IMR-90 (cell line): Measurements from ENCODE around the gene PXMP2. TPM values are rescaled to one million over a fixed set of nuclear protein-coding genes. Genes with fewer than 3 reads are reported as not detected.

Experiments
- ATAC-seq: fragments of 200-7000 bp; cut with Tn5 transposase; 2 replicates; pipeline ENCODE4 v1.9.1; 2020; ENCODE audit warnings: low read depth, mild to moderate bottlenecking, moderate library complexity
- BruUV-seq: library from RNA; stranded (reverse); fragments of 400-500 nt; replicated peaks from 2 replicates; lab custom pipeline; 2021; lab: Mats Ljungman, UMichigan
- CTCF ChIA-PET: fragments of 300-600 bp; formaldehyde crosslinking; extraction: SDS; loops from one replicate; lab custom pipeline; 2021; ENCODE audit warnings: antibody characterized with exemption; lab: Yijun Ruan, JAX
- POLR2A ChIA-PET: fragments of 300-600 bp; sonication (Branson Sonifier 250); formaldehyde crosslinking; loops from one replicate; lab custom pipeline; 2022; ENCODE audit warnings: antibody characterized with exemption; ENCODE audit not compliant: unreplicated experiment; lab: Charles Lee
- DNase-seq: peaks from one replicate; pipeline ENCODE4 v3.0.0; 2013
- H2AFZ ChIP-seq: replicated peaks from 2 replicates; pipeline ENCODE3; 2013; ENCODE audit warnings: low read length, mild to moderate bottlenecking; ENCODE audit not compliant: poor library complexity
- H2AK5ac ChIP-seq: 2 replicates; pipeline ENCODE4 v1.6.1; 2013; ENCODE audit warnings: low read depth, low read length, inconsistent platforms
- H2AK9ac ChIP-seq: replicated peaks from 2 replicates; pipeline ENCODE3; 2013; ENCODE audit warnings: mild to moderate bottlenecking, low read depth, low read length, moderate library complexity; ENCODE audit not compliant: poor library complexity
- H2BK120ac ChIP-seq: 2 replicates; pipeline ENCODE4 v1.6.1; 2013; ENCODE audit warnings: low read depth, low read length, inconsistent platforms
- H2BK15ac ChIP-seq: 3 replicates; pipeline ENCODE4 v1.6.1; 2013; ENCODE audit warnings: low read depth, low read length, inconsistent platforms
- H2BK20ac ChIP-seq: 2 replicates; pipeline ENCODE4 v1.6.1; 2013; ENCODE audit warnings: low read depth, mild to moderate bottlenecking, inconsistent platforms, low read length, moderate library complexity
- H2BK5ac ChIP-seq: 2 replicates; pipeline ENCODE4 v1.6.1; 2013; ENCODE audit warnings: mild to moderate bottlenecking, low read depth, low read length, inconsistent platforms; ENCODE audit not compliant: poor library complexity, severe bottlenecking
- H3K14ac ChIP-seq: replicated peaks from 2 replicates; pipeline ENCODE4 v1.6.1; 2013; ENCODE audit warnings: low read depth, low read length, inconsistent platforms
- H3K18ac ChIP-seq: 2 replicates; pipeline ENCODE4 v1.6.1; 2013; ENCODE audit warnings: low read depth, low read length, control low read depth
- H3K23ac ChIP-seq: 2 replicates; pipeline ENCODE4 v1.6.1; 2013; ENCODE audit warnings: low read depth, low read length, inconsistent platforms
- H3K27ac ChIP-seq: 2 replicates; pipeline ENCODE4 v1.5.1; 2013; ENCODE audit warnings: mild to moderate bottlenecking, control low read depth, low read length; ENCODE audit not compliant: insufficient read depth
- H3K27me3 ChIP-seq: 2 replicates; pipeline ENCODE4 v1.6.1; 2013; ENCODE audit warnings: low read length; ENCODE audit not compliant: control insufficient read depth, insufficient read depth
- H3K36me3 ChIP-seq: 2 replicates; pipeline ENCODE4 v1.6.1; 2013; ENCODE audit warnings: low read length, mixed read lengths; ENCODE audit not compliant: control insufficient read depth, insufficient read depth
- H3K4ac ChIP-seq: 2 replicates; pipeline ENCODE4 v1.6.1; 2013; ENCODE audit warnings: low read depth, low read length, inconsistent platforms
- H3K4me1 ChIP-seq: 2 replicates; pipeline ENCODE4 v1.6.1; 2013; ENCODE audit warnings: low read length, mixed read lengths; ENCODE audit not compliant: control insufficient read depth, insufficient read depth
- H3K4me2 ChIP-seq: 2 replicates; pipeline ENCODE4 v1.6.1; 2013; ENCODE audit warnings: low read depth, mild to moderate bottlenecking, control low read depth, low read length, moderate library complexity
- H3K4me3 ChIP-seq: 2 replicates; pipeline ENCODE4 v1.5.1; 2013; ENCODE audit warnings: low read depth, mild to moderate bottlenecking, control low read depth, low read length, moderate library complexity; ENCODE audit not compliant: insufficient read depth
- H3K56ac ChIP-seq: 2 replicates; pipeline ENCODE4 v1.6.1; 2013; ENCODE audit warnings: low read length, inconsistent platforms; ENCODE audit not compliant: insufficient read depth; ENCODE audit errors: extremely low read depth
- H3K79me1 ChIP-seq, 2 experiments: 2 replicates each; pipeline ENCODE4 v1.6.1; 2013; ENCODE audit warnings: low read length in 2 of 2, inconsistent platforms in 1 of 2, low read depth in 1 of 2
- H3K9ac ChIP-seq: 2 replicates; pipeline ENCODE4 v1.6.1; 2013; ENCODE audit warnings: low read depth, low read length, control low read depth
- H3K9me1 ChIP-seq: 2 replicates; pipeline ENCODE4 v1.6.1; 2013; ENCODE audit warnings: low read length, inconsistent platforms; ENCODE audit not compliant: insufficient read depth
- H3K9me3 ChIP-seq: 2 replicates; pipeline ENCODE4 v1.6.1; 2013; ENCODE audit warnings: low read length; ENCODE audit not compliant: control insufficient read depth, insufficient read depth
- H4K20me1 ChIP-seq: 2 replicates; pipeline ENCODE4 v1.6.1; 2013; ENCODE audit warnings: low read length, inconsistent platforms; ENCODE audit not compliant: insufficient read depth
- H4K5ac ChIP-seq: 2 replicates; pipeline ENCODE4 v1.6.1; 2013; ENCODE audit warnings: mild to moderate bottlenecking, low read depth, low read length, control low read depth
- H4K8ac ChIP-seq, 2 experiments: 2 replicates each; pipeline ENCODE4 v1.6.1; 2013; ENCODE audit warnings: low read depth in 2 of 2, low read length in 2 of 2, control low read depth in 1 of 2, inconsistent platforms in 1 of 2
- H4K91ac ChIP-seq: 2 replicates; pipeline ENCODE4 v1.6.1; 2013; ENCODE audit warnings: low read depth, low read length, inconsistent platforms; ENCODE audit not compliant: insufficient read depth
- CEBPB ChIP-seq: IDR thresholded peaks from 2 replicates; pipeline ENCODE4 v1.6.1; 2012; ENCODE audit warnings: low read depth, low read length, improper control_type of control experiment
- CHD1 ChIP-seq: IDR thresholded peaks from 2 replicates; pipeline ENCODE4 v1.6.1; 2012; ENCODE audit warnings: low read depth, low read length, improper control_type of control experiment
- MAFK ChIP-seq: IDR thresholded peaks from 2 replicates; pipeline ENCODE4 v1.6.1; 2012; ENCODE audit warnings: low read depth, low read length, improper control_type of control experiment
- MXI1 ChIP-seq: IDR thresholded peaks from 2 replicates; pipeline ENCODE4 v1.6.1; 2012; ENCODE audit warnings: low read depth, mild to moderate bottlenecking, low read length, moderate library complexity, borderline replicate concordance
- RAD21 ChIP-seq: IDR thresholded peaks from 2 replicates; pipeline ENCODE4 v1.6.1; 2012; ENCODE audit warnings: low read length, improper control_type of control experiment
- RCOR1 ChIP-seq: IDR thresholded peaks from 2 replicates; pipeline ENCODE4 v1.6.1; 2012; ENCODE audit warnings: mild to moderate bottlenecking, low read length, improper control_type of control experiment; ENCODE audit not compliant: insufficient replicate concordance
- SMC3 ChIP-seq: fragments of 150-350 bp; IDR thresholded peaks from 2 replicates; pipeline ENCODE4 v1.6.1; 2016; ENCODE audit warnings: low read depth, mild to moderate bottlenecking, antibody characterized with exemption, low read length, moderate library complexity
- WGBS, 2 experiments: methylation state at CpG; one replicate each; pipeline versions ENCODE4 v1.1.5 to v1.1.7; 2013; ENCODE audit warnings: missing lambda C conversion rate in 2 of 2; ENCODE audit not compliant: insufficient read length in 1 of 2; ENCODE audit errors: extremely low coverage in 2 of 2; 5-methylcytosine and 5-hydroxymethylcytosine counted together
- dilution Hi-C: fragments of 300-500 bp; cut with HindIII; formaldehyde crosslinking; loops from one replicate; pipeline ENCODE4 v1.14.3; 2018; ENCODE audit warnings: low sequenced_read_pairs; ENCODE audit not compliant: unreplicated experiment
- in situ Hi-C: fragments of 300-500 bp; cut with MboI; formaldehyde crosslinking; loops from 3 replicates; pipeline ENCODE4 v1.14.3; 2019; ENCODE audit warnings: low sequenced_read_pairs, inconsistent platforms, mixed read lengths
- intact Hi-C: fragments of 100-400 bp; cut with micrococcal nuclease; formaldehyde crosslinking; loops from 2 replicates; pipeline ENCODE4 v1.10.0; 2022
- polyA plus RNA-seq, 3 experiments: library from polyadenylated mRNA; depleted of rRNA; stranded (reverse); fragments of >200 nt; gene quantifications; 2 replicates each; pipeline ENCODE4 v1.2.3, GENCODE V29; 2012; ENCODE audit warnings: low replicate concordance in 1 of 3
- total RNA-seq: library from RNA; depleted of rRNA; stranded (reverse); fragments of >200 nt; gene quantifications from 2 replicates; pipeline ENCODE4 v1.2.3, GENCODE V29; 2012
- TF ChIP-seq, protein P1 (sequence below): fragments of 150-350 bp; IDR thresholded peaks from 2 replicates; pipeline ENCODE4 v1.6.1; 2017; ENCODE audit warnings: mild to moderate bottlenecking, antibody characterized with exemption, low read length, low read depth
- TF ChIP-seq, protein P2 (sequence below): conservative IDR thresholded peaks from 2 replicates; pipeline ENCODE4 v1.5.1; 2012; ENCODE audit warnings: mild to moderate bottlenecking, low read depth, low read length, improper control_type of control experiment

Gene PXMP2
- total and polyA plus RNA-seq, 2 of the 4 experiments (the other 2 are of a cell fraction), result 10.9 to 20.1 TPM

DNA sequence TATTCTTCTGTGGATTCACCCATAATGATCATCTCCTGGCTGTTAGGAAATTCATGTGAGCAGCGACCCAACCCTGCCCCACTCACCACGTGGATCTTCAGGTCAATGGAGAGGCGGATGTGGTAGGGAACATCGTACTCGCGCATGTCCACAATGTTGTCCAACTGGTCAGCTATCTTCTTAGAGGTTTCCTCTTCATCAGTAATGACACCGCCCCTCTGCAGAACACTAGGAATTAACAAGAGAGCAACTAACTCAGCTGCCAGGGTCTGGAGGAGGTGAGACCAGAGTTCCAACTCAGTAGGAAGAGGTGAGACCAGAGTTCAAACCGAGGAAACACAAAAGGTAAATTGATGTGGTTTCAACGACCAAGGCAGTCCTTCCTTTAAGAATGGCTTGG lies 9.9 kb upstream of the PXMP2 start:
- Histone ChIP-seq H3K36me3 (peaks cover 29% of the 10 kb centered on the region), H3K4me2 (no peak overlapping the region), H3K9me3 (no peaks in the 10 kb centered on the region), H2AK5ac (no peak overlapping the region), H3K79me1 (peaks cover 10 to 21% of the 10 kb centered on the region in 2 experiments; a peak in 3 of 4 replicates), H4K5ac (no peak overlapping the region), H4K8ac (no peak overlapping the region), H3K9me1 (peaks cover 5% of the 10 kb centered on the region; the same call in 1 of the 2 replicates), H3K4me1 (no peaks in the 10 kb centered on the region), H3K56ac (no peak overlapping the region), H3K14ac (no peak overlapping the region), H2BK15ac (no peak overlapping the region), H3K18ac (no peak overlapping the region), H4K20me1 (peaks cover 8% of the 10 kb centered on the region; the same call in 1 of the 2 replicates), H2BK120ac (no peak overlapping the region), H3K4me3 (no peak overlapping the region), H3K27ac (no peak overlapping the region), H4K91ac (no peak overlapping the region), H2BK5ac (no peak overlapping the region), H3K27me3 (no peaks in the 10 kb centered on the region), H3K23ac (no peak overlapping the region), H2BK20ac (no peak overlapping the region), H2AK9ac (no peak overlapping the region), H3K9ac (no peak overlapping the region), H2AFZ (no peak overlapping the region), H3K4ac (no peak overlapping the region)
- TF ChIP-seq, protein P1, sequence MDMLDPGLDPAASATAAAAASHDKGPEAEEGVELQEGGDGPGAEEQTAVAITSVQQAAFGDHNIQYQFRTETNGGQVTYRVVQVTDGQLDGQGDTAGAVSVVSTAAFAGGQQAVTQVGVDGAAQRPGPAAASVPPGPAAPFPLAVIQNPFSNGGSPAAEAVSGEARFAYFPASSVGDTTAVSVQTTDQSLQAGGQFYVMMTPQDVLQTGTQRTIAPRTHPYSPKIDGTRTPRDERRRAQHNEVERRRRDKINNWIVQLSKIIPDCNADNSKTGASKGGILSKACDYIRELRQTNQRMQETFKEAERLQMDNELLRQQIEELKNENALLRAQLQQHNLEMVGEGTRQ, result no peak
- no peak for TF ChIP-seq RAD21
- TF ChIP-seq RCOR1, result no peak
- TF ChIP-seq CHD1, result no peak
- TF ChIP-seq MXI1, result no peak
- no peak for TF ChIP-seq MAFK
- TF ChIP-seq SMC3, result no peak
- TF ChIP-seq, protein P2, sequence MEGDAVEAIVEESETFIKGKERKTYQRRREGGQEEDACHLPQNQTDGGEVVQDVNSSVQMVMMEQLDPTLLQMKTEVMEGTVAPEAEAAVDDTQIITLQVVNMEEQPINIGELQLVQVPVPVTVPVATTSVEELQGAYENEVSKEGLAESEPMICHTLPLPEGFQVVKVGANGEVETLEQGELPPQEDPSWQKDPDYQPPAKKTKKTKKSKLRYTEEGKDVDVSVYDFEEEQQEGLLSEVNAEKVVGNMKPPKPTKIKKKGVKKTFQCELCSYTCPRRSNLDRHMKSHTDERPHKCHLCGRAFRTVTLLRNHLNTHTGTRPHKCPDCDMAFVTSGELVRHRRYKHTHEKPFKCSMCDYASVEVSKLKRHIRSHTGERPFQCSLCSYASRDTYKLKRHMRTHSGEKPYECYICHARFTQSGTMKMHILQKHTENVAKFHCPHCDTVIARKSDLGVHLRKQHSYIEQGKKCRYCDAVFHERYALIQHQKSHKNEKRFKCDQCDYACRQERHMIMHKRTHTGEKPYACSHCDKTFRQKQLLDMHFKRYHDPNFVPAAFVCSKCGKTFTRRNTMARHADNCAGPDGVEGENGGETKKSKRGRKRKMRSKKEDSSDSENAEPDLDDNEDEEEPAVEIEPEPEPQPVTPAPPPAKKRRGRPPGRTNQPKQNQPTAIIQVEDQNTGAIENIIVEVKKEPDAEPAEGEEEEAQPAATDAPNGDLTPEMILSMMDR, result no peak
- TF ChIP-seq CEBPB, result no peak
- dilution Hi-C loops, result no loop called here
- in situ Hi-C loops, result no loop called here
- ATAC-seq (no peak), DNase-seq (no peak)
- ChIA-PET POLR2A (no interaction called here), CTCF (no interaction called here)
- WGBS, 2 experiments, result 86% methylated on average over 2 of the region's 9 CpGs; no CpG with 5 or more reads in 1 of the 2 experiments
- intact Hi-C loops, result no loop called here
- no TSS peak for BruUV-seq
